ENCODE results near the gene FRMD1. TPM values are rescaled to one million over a fixed set of nuclear protein-coding genes. Genes with fewer than 3 reads are reported as not detected.
A peak's percentile ranks its signal among the peaks of the same experiment; 100 is the strongest.

FRMD1 gene
- polyA plus RNA-seq, 1 experiment, result not detected

GRCh38 chr6:168089186-168090063, 10.4 kb upstream of the FRMD1 start:
- Histone ChIP-seq H3K4me3 (ENCODE audit: low read depth, low read length) (no peak overlapping the region), H3K9me3 (ENCODE audit: control insufficient read depth, insufficient read depth, low read length) (peaks cover 42% of the 10 kb centered on the region), H3K27me3 (ENCODE audit: control insufficient read depth, insufficient read depth, low read length) (no peaks in the 10 kb centered on the region), H3K27ac (ENCODE audit: low read depth, low read length) (no peak overlapping the region)
- CTCF ChIA-PET, result interaction anchor here (0.7 kb wide), 1 partner anchor 44 kb away, joined by 3 read pairs; no protein-coding TSS in a partner anchor
- POLR2A ChIA-PET, result interaction anchor here (0.5 kb wide), 1 partner anchor 1363 kb away, joined by 3 read pairs; no protein-coding TSS in a partner anchor
- no peak for TF ChIP-seq CTCF (IDR thresholded peaks at IDR 0.05; ENCODE audit: low read depth, low read length)
- no peak for DNase-seq (ENCODE audit: low read depth, low spot score)

GRCh38 chr6:168088161-168089053, 9.4 kb upstream of the FRMD1 start:
- Histone ChIP-seq H3K9me3 (ENCODE audit: control insufficient read depth, insufficient read depth, low read length) (peaks cover 44% of the 10 kb centered on the region), H3K27me3 (ENCODE audit: control insufficient read depth, insufficient read depth, low read length) (peaks cover 2% of the 10 kb centered on the region), H3K4me3 (ENCODE audit: low read depth, low read length) (no peak overlapping the region), H3K27ac (ENCODE audit: low read depth, low read length) (peak overlapping the region; percentile 57)
- ChIA-PET CTCF (interaction anchor here (0.7 kb wide), 1 partner anchor 45 kb away, joined by 3 read pairs; no protein-coding TSS in a partner anchor), POLR2A (no interaction called here)
- no peak for TF ChIP-seq CTCF (IDR thresholded peaks at IDR 0.05; ENCODE audit: low read depth, low read length)
- peak; percentile 61 for DNase-seq (ENCODE audit: low read depth, low spot score)

- TF ChIP-seq CTCF (IDR thresholded peaks at IDR 0.05; ENCODE audit: low read depth, low read length), result no peak
- H3K27me3 ChIP-seq (ENCODE audit: control insufficient read depth, insufficient read depth, low read length), result peaks cover 2% of the 10 kb centered on the region
- CTCF ChIA-PET, result no interaction called here
- POLR2A ChIA-PET, result no interaction called here
- no peak overlapping the region for H3K4me3 ChIP-seq (ENCODE audit: low read depth, low read length)
- peaks cover 40% of the 10 kb centered on the region for H3K9me3 ChIP-seq (ENCODE audit: control insufficient read depth, insufficient read depth, low read length)
- H3K27ac ChIP-seq (ENCODE audit: low read depth, low read length), result no peak overlapping the region
- no peak for DNase-seq (ENCODE audit: low read depth, low spot score)
Measured at GRCh38 chr6:168087436-168088160, 8.6 kb upstream of the FRMD1 start.

- no peak overlapping the region for H3K4me3 ChIP-seq (ENCODE audit: low read depth, low read length)
- ChIA-PET CTCF (no interaction called here), POLR2A (no interaction called here)
- no peak for DNase-seq (ENCODE audit: low read depth, low spot score)
- peaks cover 2% of the 10 kb centered on the region for H3K27me3 ChIP-seq (ENCODE audit: control insufficient read depth, insufficient read depth, low read length)
- H3K9me3 ChIP-seq (ENCODE audit: control insufficient read depth, insufficient read depth, low read length), result peaks cover 37% of the 10 kb centered on the region; the same call in 1 of the 2 replicates
- TF ChIP-seq CTCF (IDR thresholded peaks at IDR 0.05; ENCODE audit: low read depth, low read length), result no peak
- H3K27ac ChIP-seq (ENCODE audit: low read depth, low read length), result no peak overlapping the region
Measured at GRCh38 chr6:168086616-168087015, 7.6 kb upstream of the FRMD1 start.

Measured in AG04450 (cell line).